Activated CD8-positive, alpha-beta memory T cell treated with anti-CD3 and anti-CD28 coated beads, Interleukin-2, amount 50 U/mL, for 1 hour (primary cell): ENCODE data around the gene HSP90B1.

Experiments
- DNase-seq: peaks from one replicate; pipeline ENCODE4 v3.0.0-alpha.2; 2020; ENCODE audit errors: extremely low read depth

HSP90B1 gene

DNA sequence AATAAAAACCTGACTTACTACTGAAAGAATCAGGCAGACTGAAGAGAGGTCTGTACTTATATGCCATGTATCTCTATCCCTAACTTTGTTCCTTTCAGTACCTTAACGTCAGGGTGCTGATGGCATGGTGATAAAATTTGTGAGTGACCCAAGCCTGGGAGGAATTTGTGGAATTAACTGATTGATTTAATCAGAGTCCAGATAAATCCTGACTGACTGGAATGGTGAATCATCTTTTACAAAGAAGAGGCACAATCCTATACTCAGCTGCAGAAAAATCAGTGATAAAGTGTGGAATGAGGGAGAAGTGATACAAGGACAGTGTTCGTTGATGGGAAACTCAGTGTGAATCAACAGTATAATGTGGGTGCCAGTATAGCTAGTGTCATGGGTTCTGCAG is 39.2 kb downstream of the HSP90B1 start:
- no peak for DNase-seq

- no peak for DNase-seq
Measured at GRCh38 chr12:103973909-103974308, 43.7 kb downstream of the HSP90B1 start.

DNA sequence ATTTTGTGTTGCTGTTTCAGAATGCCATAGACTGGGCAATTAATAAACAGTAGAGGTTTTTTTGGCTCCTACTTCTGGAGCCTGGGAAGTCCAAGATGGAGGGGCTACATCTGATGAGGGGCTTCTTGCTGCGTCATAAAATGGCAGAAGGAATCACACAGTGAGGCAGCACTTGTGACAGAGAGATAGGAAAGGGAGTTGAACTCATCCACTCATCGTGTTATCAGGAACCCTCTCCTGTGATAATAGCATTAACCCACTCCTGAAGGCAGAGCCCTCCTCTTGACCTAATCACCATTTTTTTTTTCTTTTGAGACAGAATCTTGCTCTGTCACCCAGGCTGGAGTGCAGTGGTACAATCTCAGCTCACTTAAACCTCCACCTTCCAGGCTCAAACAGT is 45.2 kb downstream of the HSP90B1 start:
- no peak for DNase-seq

- no peak for DNase-seq
Measured at GRCh38 chr12:103978384-103978982, 48.3 kb downstream of the HSP90B1 start.

- DNase-seq = no peak
Measured at GRCh38 chr12:103986829-103987228, 56.6 kb downstream of the HSP90B1 start.

DNA sequence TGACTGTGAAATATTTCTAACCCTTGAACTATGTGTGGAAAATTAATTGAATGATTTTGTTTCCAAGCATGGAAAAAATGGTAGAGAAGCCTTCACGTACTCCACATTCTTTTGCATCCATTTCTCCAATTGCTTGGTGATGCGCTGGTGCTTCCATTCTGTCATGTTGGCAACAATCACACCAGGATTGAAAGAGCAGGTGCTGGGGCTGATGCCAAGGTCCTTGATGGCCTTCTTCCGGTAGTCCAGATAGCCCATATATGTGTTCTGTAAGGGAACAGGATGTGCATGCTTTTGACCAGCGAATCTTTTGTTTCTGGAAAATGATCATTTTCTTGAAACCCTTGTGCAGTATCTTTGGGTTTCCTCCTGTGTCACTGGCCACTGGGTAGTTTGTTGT is 64.0 kb downstream of the HSP90B1 start:
- DNase-seq = no peak

GRCh38 chr12:103996595-103996994 is 66.4 kb downstream of the HSP90B1 start:
- no peak for DNase-seq

DNA sequence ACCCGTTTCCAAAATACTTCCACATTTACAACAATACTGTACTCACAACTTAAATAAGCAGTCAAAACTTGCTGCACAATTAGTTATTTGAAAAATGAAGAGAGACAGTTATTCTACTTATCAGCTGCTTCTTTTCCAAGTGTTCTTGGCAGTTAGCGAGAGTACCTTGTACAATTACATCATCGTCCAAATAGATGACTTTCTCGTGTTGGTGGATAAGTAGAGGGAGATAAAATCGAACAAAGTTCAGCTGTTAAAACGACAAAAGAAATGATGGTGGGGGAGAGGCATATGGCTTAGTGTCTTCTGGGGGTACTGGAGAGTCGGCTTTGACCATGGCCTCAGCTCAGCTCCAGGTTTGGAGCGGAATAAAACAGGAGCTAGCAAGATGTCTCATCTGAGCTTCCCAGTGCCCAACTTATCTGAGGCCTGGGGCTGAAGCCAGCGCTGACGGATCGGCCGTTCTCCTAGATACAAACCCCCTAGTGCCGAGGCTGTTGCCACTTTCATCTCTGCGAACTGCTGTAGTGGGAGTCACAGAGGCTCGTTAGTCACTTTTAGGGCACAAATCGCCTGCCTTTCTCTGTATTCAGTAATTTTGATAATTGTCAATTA is 67.2 kb downstream of the HSP90B1 start:
- no peak for DNase-seq
